ENCODE results near the gene TET3.
A peak's percentile ranks its signal among the peaks of the same experiment; 100 is the strongest.

The TET3 gene

GRCh38 chr2:73997813-73998212 is 13.1 kb downstream of the TET3 start:
- no peak overlapping the region for H2BK15ac ChIP-seq (replicated peaks; ENCODE audit: low read depth)
- no peak overlapping the region for H4K5ac ChIP-seq (ENCODE audit: low read length)
- peaks cover 7% of the 10 kb centered on the region for H3K4me1 ChIP-seq (ENCODE audit: control insufficient read depth, low read depth, low read length)
- no peak overlapping the region for H2BK5ac ChIP-seq (ENCODE audit: low read length)
- no peaks in the 10 kb centered on the region for H3K36me3 ChIP-seq (ENCODE audit: control insufficient read depth, insufficient read depth, low read length)
- H3K79me2 ChIP-seq (ENCODE audit: control insufficient read depth, insufficient read depth, low read length): peaks cover 34% of the 10 kb centered on the region
- H4K8ac ChIP-seq (ENCODE audit: low read depth, low read length): no peak overlapping the region
- DNase-seq: peak; percentile 53
- no peak overlapping the region for H2BK120ac ChIP-seq (ENCODE audit: low read depth, low read length)
- H3K4ac ChIP-seq (ENCODE audit: low read depth, low read length): no peak overlapping the region
- H3K27ac ChIP-seq (ENCODE audit: low read depth, low read length): no peak overlapping the region
- peaks cover 42% of the 10 kb centered on the region for H3K79me1 ChIP-seq (ENCODE audit: low read length)
- no peak overlapping the region for H3K23ac ChIP-seq (ENCODE audit: low read length)
- no peak overlapping the region for H3K18ac ChIP-seq (ENCODE audit: low read length)
- H3K27me3 ChIP-seq (ENCODE audit: insufficient read depth, low read length, poor library complexity): no peaks in the 10 kb centered on the region
- no peak overlapping the region for H3K56ac ChIP-seq (ENCODE audit: low read length)
- no peak overlapping the region for H3K4me3 ChIP-seq (ENCODE audit: low read length)
- no peak overlapping the region for H3K9ac ChIP-seq (ENCODE audit: low read length)
- H2AK5ac ChIP-seq (ENCODE audit: low read length): no peak overlapping the region
- H3K4me2 ChIP-seq (ENCODE audit: low read length): no peak overlapping the region
- WGBS (ENCODE audit: extremely low coverage, insufficient coverage, low lambda C conversion rate): no CpG with 5 or more reads among the region's 6 CpGs

- Histone ChIP-seq H3K56ac (ENCODE audit: low read length) (no peak overlapping the region), H3K9ac (ENCODE audit: low read length) (no peak overlapping the region), H3K18ac (ENCODE audit: low read length) (no peak overlapping the region), H2BK15ac (replicated peaks; ENCODE audit: low read depth) (no peak overlapping the region), H3K4ac (ENCODE audit: low read depth, low read length) (no peak overlapping the region), H2BK120ac (ENCODE audit: low read depth, low read length) (no peak overlapping the region), H3K4me1 (ENCODE audit: control insufficient read depth, low read depth, low read length) (peaks cover 7% of the 10 kb centered on the region), H3K27me3 (ENCODE audit: insufficient read depth, low read length, poor library complexity) (no peaks in the 10 kb centered on the region), H3K79me2 (ENCODE audit: control insufficient read depth, insufficient read depth, low read length) (peaks cover 34% of the 10 kb centered on the region), H2BK5ac (ENCODE audit: low read length) (no peak overlapping the region), H3K27ac (ENCODE audit: low read depth, low read length) (no peak overlapping the region), H3K79me1 (ENCODE audit: low read length) (peaks cover 42% of the 10 kb centered on the region), H4K8ac (ENCODE audit: low read depth, low read length) (no peak overlapping the region), H4K5ac (ENCODE audit: low read length) (no peak overlapping the region), H2AK5ac (ENCODE audit: low read length) (no peak overlapping the region), H3K4me2 (ENCODE audit: low read length) (no peak overlapping the region), H3K23ac (ENCODE audit: low read length) (no peak overlapping the region), H3K36me3 (ENCODE audit: control insufficient read depth, insufficient read depth, low read length) (no peaks in the 10 kb centered on the region), H3K4me3 (ENCODE audit: low read length) (no peak overlapping the region)
- WGBS (ENCODE audit: extremely low coverage, insufficient coverage, low lambda C conversion rate): no CpG with 5 or more reads among the region's 8 CpGs
- DNase-seq: no peak
Observed at GRCh38 chr2:73998451-73998850, 13.7 kb downstream of the TET3 start.

GRCh38 chr2:73998933-73999332 is 14.2 kb downstream of the TET3 start:
- Histone ChIP-seq H3K27ac (ENCODE audit: low read depth, low read length) (no peak overlapping the region), H3K56ac (ENCODE audit: low read length) (no peak overlapping the region), H3K36me3 (ENCODE audit: control insufficient read depth, insufficient read depth, low read length) (no peaks in the 10 kb centered on the region), H3K4me2 (ENCODE audit: low read length) (no peak overlapping the region), H3K4me3 (ENCODE audit: low read length) (no peak overlapping the region), H2BK15ac (replicated peaks; ENCODE audit: low read depth) (no peak overlapping the region), H3K9ac (ENCODE audit: low read length) (no peak overlapping the region), H2AK5ac (ENCODE audit: low read length) (no peak overlapping the region), H3K27me3 (ENCODE audit: insufficient read depth, low read length, poor library complexity) (no peaks in the 10 kb centered on the region), H3K18ac (ENCODE audit: low read length) (no peak overlapping the region), H4K5ac (ENCODE audit: low read length) (no peak overlapping the region), H2BK5ac (ENCODE audit: low read length) (no peak overlapping the region), H3K4me1 (ENCODE audit: control insufficient read depth, low read depth, low read length) (peaks cover 7% of the 10 kb centered on the region), H3K79me2 (ENCODE audit: control insufficient read depth, insufficient read depth, low read length) (peaks cover 30% of the 10 kb centered on the region), H3K79me1 (ENCODE audit: low read length) (peaks cover 37% of the 10 kb centered on the region), H3K4ac (ENCODE audit: low read depth, low read length) (no peak overlapping the region), H2BK120ac (ENCODE audit: low read depth, low read length) (no peak overlapping the region), H3K23ac (ENCODE audit: low read length) (no peak overlapping the region), H4K8ac (ENCODE audit: low read depth, low read length) (no peak overlapping the region)
- DNase-seq: no peak
- WGBS (ENCODE audit: extremely low coverage, insufficient coverage, low lambda C conversion rate): no CpG with 5 or more reads among the region's 4 CpGs

- H2AK5ac ChIP-seq (ENCODE audit: low read length): no peak overlapping the region
- H2BK120ac ChIP-seq (ENCODE audit: low read depth, low read length): no peak overlapping the region
- peaks cover 17% of the 10 kb centered on the region for H3K4me1 ChIP-seq (ENCODE audit: control insufficient read depth, low read depth, low read length)
- peaks cover 40% of the 10 kb centered on the region for H3K79me1 ChIP-seq (ENCODE audit: low read length)
- no peak overlapping the region for H2BK5ac ChIP-seq (ENCODE audit: low read length)
- no peak overlapping the region for H3K9ac ChIP-seq (ENCODE audit: low read length)
- WGBS (ENCODE audit: extremely low coverage, insufficient coverage, low lambda C conversion rate): no CpG with 5 or more reads among the region's 10 CpGs
- no peak overlapping the region for H3K4me3 ChIP-seq (ENCODE audit: low read length)
- peaks cover 37% of the 10 kb centered on the region for H3K79me2 ChIP-seq (ENCODE audit: control insufficient read depth, insufficient read depth, low read length)
- H3K27me3 ChIP-seq (ENCODE audit: insufficient read depth, low read length, poor library complexity): no peaks in the 10 kb centered on the region
- H2BK15ac ChIP-seq (replicated peaks; ENCODE audit: low read depth): no peak overlapping the region
- H3K23ac ChIP-seq (ENCODE audit: low read length): no peak overlapping the region
- no peak overlapping the region for H3K18ac ChIP-seq (ENCODE audit: low read length)
- no peak overlapping the region for H3K4ac ChIP-seq (ENCODE audit: low read depth, low read length)
- no peak overlapping the region for H4K5ac ChIP-seq (ENCODE audit: low read length)
- DNase-seq: no peak
- H3K56ac ChIP-seq (ENCODE audit: low read length): no peak overlapping the region
- H3K27ac ChIP-seq (ENCODE audit: low read depth, low read length): no peak overlapping the region
- no peaks in the 10 kb centered on the region for H3K36me3 ChIP-seq (ENCODE audit: control insufficient read depth, insufficient read depth, low read length)
- H4K8ac ChIP-seq (ENCODE audit: low read depth, low read length): no peak overlapping the region
- no peak overlapping the region for H3K4me2 ChIP-seq (ENCODE audit: low read length)
Observed at GRCh38 chr2:73999881-74000597, 15.3 kb downstream of the TET3 start.

- H3K4me2 ChIP-seq (ENCODE audit: low read length): no peak overlapping the region
- no peak overlapping the region for H3K23ac ChIP-seq (ENCODE audit: low read length)
- no peak overlapping the region for H4K8ac ChIP-seq (ENCODE audit: low read depth, low read length)
- H3K4me3 ChIP-seq (ENCODE audit: low read length): no peak overlapping the region
- DNase-seq: no peak
- peaks cover 41% of the 10 kb centered on the region for H3K79me2 ChIP-seq (ENCODE audit: control insufficient read depth, insufficient read depth, low read length)
- H3K4me1 ChIP-seq (ENCODE audit: control insufficient read depth, low read depth, low read length): peaks cover 17% of the 10 kb centered on the region
- no peaks in the 10 kb centered on the region for H3K36me3 ChIP-seq (ENCODE audit: control insufficient read depth, insufficient read depth, low read length)
- no peak overlapping the region for H3K18ac ChIP-seq (ENCODE audit: low read length)
- WGBS (ENCODE audit: extremely low coverage, insufficient coverage, low lambda C conversion rate): no CpG with 5 or more reads among the region's 5 CpGs
- H3K27me3 ChIP-seq (ENCODE audit: insufficient read depth, low read length, poor library complexity): no peaks in the 10 kb centered on the region
- H3K79me1 ChIP-seq (ENCODE audit: low read length): peaks cover 45% of the 10 kb centered on the region
- H2BK5ac ChIP-seq (ENCODE audit: low read length): no peak overlapping the region
- no peak overlapping the region for H2AK5ac ChIP-seq (ENCODE audit: low read length)
- no peak overlapping the region for H2BK15ac ChIP-seq (replicated peaks; ENCODE audit: low read depth)
- no peak overlapping the region for H3K56ac ChIP-seq (ENCODE audit: low read length)
- H3K27ac ChIP-seq (ENCODE audit: low read depth, low read length): no peak overlapping the region
- H3K9ac ChIP-seq (ENCODE audit: low read length): no peak overlapping the region
- H4K5ac ChIP-seq (ENCODE audit: low read length): no peak overlapping the region
- no peak overlapping the region for H2BK120ac ChIP-seq (ENCODE audit: low read depth, low read length)
- no peak overlapping the region for H3K4ac ChIP-seq (ENCODE audit: low read depth, low read length)
Observed at GRCh38 chr2:74000666-74001065, 16.0 kb downstream of the TET3 start.

GRCh38 chr2:74001121-74001520 is 16.4 kb downstream of the TET3 start:
- H3K18ac ChIP-seq (ENCODE audit: low read length): no peak overlapping the region
- H3K4me2 ChIP-seq (ENCODE audit: low read length): no peak overlapping the region
- H2BK120ac ChIP-seq (ENCODE audit: low read depth, low read length): no peak overlapping the region
- H3K9ac ChIP-seq (ENCODE audit: low read length): no peak overlapping the region
- H3K36me3 ChIP-seq (ENCODE audit: control insufficient read depth, insufficient read depth, low read length): no peaks in the 10 kb centered on the region
- no peak overlapping the region for H3K4ac ChIP-seq (ENCODE audit: low read depth, low read length)
- H3K27ac ChIP-seq (ENCODE audit: low read depth, low read length): no peak overlapping the region
- no peak overlapping the region for H3K23ac ChIP-seq (ENCODE audit: low read length)
- H3K79me2 ChIP-seq (ENCODE audit: control insufficient read depth, insufficient read depth, low read length): peaks cover 37% of the 10 kb centered on the region
- H4K8ac ChIP-seq (ENCODE audit: low read depth, low read length): no peak overlapping the region
- no peak overlapping the region for H3K4me3 ChIP-seq (ENCODE audit: low read length)
- H2BK5ac ChIP-seq (ENCODE audit: low read length): no peak overlapping the region
- peaks cover 17% of the 10 kb centered on the region for H3K4me1 ChIP-seq (ENCODE audit: control insufficient read depth, low read depth, low read length)
- WGBS (ENCODE audit: extremely low coverage, insufficient coverage, low lambda C conversion rate): no CpG with 5 or more reads among the region's 4 CpGs
- H3K27me3 ChIP-seq (ENCODE audit: insufficient read depth, low read length, poor library complexity): no peaks in the 10 kb centered on the region
- no peak overlapping the region for H2BK15ac ChIP-seq (replicated peaks; ENCODE audit: low read depth)
- H3K56ac ChIP-seq (ENCODE audit: low read length): no peak overlapping the region
- no peak overlapping the region for H4K5ac ChIP-seq (ENCODE audit: low read length)
- no peak for DNase-seq
- no peak overlapping the region for H2AK5ac ChIP-seq (ENCODE audit: low read length)
- peaks cover 42% of the 10 kb centered on the region for H3K79me1 ChIP-seq (ENCODE audit: low read length)
